Measurements from ENCODE around the gene TSPAN3.
A peak's percentile ranks its signal among the peaks of the same experiment; 100 is the strongest.

TSPAN3 gene

DNA sequence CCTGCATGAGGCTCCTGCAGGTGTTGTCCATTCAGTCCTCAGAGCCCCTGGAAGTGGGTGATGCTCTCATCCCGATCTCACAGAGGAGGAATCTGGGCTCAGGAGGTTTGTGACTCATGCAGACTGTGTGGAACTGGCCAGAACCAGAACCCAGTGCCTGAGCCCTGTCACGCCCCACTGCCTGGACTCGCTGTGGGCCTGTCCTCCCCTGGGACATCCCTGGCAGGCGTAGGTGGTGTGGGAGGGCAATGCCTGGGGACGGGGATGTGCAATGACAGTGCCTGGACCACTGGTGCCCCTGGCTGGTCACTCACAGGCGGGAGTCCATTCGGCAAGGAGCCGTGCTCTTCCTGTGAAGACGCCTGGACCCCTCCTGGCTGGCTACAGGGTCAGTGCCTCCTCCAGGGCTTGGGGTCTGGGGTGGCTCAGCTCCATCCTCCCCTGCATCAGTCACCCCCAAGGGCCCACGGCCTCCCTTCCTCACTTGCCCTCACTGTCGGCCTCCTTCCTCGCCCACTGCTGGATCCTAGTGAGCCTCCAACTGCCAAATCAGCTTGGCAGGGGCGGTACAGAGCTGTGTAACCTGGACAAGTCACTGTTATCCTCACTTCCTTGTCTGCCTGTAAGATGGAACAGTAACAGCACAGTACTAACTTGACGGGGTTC is 61.1 kb downstream of the TSPAN3 start:
- no peak for DNase-seq (ENCODE audit: low read depth in 3 of 3)

- no peak for DNase-seq (ENCODE audit: low read depth in 3 of 3)
Measured at GRCh38 chr15:77009176-77009575, 61.7 kb downstream of the TSPAN3 start.

DNA sequence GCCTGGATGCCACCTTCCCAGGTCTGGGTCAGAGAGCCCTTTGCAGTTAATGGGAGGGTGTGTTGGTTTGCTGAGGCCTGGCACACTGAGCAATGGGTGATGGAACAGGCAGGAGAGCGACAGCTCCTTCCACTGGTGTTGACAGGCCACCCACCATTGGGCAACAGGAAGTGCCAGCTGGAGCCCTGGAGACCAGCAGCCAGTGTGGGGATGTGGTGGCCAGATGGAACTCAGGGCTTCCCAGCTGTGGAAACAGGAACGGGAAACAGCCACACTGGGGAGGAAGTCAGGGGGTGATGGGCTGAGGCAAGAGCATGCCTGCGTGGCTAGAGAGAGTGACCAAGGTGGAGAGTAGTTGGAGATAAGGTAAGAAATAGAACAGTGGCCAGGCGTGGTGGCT is 66.7 kb downstream of the TSPAN3 start:
- no peak for DNase-seq (ENCODE audit: low read depth in 3 of 3)

- DNase-seq (ENCODE audit: low read depth in 3 of 3), result peak; percentile 46 to 79 (median 51)
Measured at GRCh38 chr15:77002954-77003912, 67.7 kb downstream of the TSPAN3 start.

DNA sequence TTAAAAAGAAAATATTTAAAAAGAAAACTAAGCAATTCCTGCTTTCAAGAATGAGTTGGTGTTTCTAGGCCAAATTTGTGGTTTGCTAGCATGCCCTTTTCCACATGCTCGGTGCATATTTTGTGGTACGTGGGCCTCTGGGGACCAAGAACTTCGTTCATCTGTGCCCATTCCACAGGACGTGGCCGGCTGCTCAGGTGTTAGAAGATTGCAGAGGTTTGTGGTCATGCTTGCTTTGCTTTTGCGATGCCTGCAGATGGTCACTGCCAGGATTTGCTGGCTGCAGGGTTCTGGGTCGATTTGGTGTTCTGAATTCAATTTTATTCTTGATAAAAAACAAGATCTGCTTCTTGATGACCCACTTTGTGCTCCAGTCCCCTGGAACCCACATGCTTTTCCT is 68.5 kb downstream of the TSPAN3 start:
- no peak for DNase-seq (ENCODE audit: low read depth in 3 of 3)

DNA sequence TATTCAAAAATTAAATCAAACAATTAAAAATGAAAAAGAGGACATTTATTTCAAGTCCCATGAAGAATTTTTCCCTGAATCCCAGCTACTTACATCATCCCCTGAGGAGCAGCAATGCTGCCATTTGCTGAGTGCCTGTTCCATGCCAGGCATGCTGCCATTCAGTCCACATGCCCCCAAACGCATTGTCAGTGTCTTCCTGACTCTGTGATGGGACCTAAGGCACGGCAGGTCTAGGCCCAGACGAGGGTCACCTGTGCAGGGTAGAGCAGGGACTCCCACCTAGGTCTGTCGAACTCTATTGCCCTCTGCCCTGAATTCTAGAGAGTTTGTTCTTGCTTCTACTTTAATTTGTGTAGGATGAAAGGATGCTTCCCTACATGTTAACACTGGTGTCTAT is 68.9 kb downstream of the TSPAN3 start:
- DNase-seq (ENCODE audit: low read depth in 3 of 3), result no peak

DNA sequence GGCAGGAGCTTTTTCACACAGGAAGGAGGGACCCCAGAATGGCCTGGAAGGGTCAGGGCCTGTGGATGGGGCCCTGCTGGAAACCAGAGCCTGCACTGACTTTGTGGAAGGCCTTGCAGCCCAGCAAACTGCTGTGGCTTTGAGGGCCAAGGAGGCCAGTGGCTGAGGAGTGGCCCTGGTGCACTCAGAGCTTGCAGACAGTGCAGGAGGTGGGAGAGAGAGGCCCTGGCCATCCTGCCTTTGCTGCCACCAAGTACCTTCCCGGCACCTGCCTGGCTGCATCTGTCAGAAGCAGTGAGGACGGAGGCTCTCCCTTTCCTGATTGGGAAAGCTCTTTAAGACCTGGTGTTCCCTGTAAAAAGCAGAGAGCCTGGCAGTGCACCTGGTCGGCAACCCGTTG is 69.6 kb downstream of the TSPAN3 start:
- DNase-seq (ENCODE audit: low read depth in 3 of 3), result no peak

DNA sequence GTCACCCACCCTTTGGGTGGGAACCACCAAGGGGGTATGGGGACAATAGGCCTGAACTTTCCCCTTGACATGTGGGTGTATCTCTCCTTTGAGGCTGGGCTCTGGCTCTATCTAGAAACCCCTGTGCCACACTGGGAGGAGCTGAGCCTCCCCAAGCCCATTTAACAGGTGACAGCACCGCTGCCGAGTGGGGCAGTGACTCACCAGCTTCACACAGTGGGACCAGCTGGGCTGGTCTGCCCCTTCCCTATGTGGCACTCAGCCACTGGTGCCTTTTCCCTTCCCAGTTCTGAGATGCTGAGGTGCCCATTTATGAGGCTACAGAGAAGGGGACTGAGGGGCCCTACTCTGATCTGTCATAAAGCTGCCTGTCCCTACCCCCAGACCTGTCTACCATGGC is 70.9 kb downstream of the TSPAN3 start:
- no peak for DNase-seq (ENCODE audit: low read depth in 3 of 3)

DNA sequence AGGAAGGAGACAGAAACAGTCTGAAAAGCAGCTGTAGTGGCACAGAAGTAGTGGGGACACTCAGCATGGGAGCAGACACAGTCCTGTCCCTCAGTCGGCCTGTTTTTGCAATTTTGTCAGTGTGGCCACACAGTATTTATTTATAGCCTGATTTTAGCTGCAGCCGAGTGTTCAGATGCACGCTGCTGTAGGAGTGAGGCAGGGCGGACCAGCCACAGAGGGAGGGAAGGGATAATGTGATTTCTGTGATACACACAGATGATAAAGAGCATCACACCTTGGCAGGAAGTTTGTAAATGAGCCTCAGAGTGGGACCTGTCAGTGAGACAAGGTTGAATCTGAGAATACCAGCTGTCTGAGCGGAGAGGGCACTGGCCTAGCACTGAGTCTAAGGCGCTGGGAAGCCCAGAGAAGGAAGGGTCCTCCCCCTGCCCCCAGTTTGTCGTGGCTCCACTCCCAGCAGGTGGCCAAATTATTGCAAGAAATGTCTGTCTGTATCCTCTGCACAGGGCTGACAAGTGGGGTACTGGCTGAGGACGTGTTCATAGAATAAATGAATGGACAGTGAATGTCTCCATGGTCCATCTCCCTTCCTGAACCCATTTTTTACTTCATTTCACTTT is 72.1 kb downstream of the TSPAN3 start:
- DNase-seq (ENCODE audit: low read depth in 3 of 3), result no peak

DNA sequence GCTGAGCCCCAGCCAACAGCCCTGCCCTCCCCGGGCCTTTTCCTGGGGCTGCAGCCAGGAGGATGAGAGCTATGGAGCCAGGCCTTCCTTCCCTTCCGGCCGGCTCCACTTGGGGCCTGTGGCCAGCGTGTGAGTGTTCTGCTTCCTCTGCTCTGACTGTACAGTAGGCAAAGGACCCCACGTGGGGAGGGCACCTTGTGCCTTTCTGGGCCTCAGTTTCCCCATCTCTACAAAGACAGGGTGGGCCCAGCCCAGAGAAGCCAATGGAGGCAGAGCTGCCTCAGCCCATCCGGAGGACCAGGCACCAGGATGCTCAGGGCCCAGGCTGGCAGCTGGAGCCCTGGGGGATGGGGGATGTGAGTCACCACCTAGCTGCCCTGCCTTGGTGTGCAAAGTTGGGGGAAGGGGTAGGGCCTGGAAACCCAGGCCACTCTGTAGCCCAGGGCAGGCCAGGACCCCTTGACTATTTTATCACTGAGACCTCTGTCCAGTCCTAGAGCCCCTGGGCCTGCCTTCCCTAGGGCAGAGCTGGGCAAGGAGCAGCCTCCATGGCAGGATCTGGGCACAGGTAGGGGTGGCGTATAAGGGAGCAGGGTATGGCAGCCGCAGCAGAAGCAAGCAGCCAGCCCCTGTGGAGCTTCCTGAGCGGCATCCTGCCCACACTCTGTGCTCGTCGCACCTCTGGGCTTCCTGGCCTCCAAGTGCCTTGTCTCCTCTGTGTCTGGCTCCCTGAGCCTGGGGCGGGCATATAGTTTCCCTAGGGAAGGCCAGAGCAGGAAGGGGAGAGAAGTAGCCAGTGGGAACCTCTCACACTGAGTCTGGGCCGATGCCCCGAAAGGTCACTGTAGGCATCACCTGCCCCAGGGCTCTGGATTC is 74.1 kb downstream of the TSPAN3 start:
- peak in 1 of 3 experiments; percentile 68 for DNase-seq (ENCODE audit: low read depth in 3 of 3)

DNA sequence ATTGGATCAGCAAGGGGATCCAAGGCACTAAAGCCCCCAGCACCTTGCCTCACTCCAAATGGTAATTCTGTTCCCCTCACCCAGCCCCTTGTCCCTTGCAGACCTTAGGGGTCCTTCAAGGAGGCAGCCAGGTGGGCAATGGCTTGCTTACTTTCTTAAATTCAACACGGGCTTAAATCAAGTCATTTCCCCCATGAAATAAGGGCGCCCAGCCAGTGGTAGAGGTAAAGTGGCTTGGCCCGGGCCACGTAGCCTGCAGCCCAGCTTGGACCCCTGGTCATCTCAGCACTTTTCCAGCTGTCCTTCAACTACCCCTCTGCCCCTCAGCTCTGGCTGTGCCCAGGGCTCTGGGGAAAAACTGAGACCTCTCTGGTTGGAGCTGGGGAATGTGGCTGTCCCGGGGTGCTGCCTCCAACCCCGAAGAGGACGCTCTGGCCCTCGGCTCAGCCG is 74.8 kb downstream of the TSPAN3 start:
- DNase-seq (ENCODE audit: low read depth in 3 of 3), result no peak

- peak in 1 of 3 experiments; percentile 69 for DNase-seq (ENCODE audit: low read depth in 3 of 3)
Measured at GRCh38 chr15:76994971-76995945, 75.7 kb downstream of the TSPAN3 start, which contains the start of gene PSTPIP1. PSTPIP1 (plus strand) TSS chr15:76995126; CDS start chr15:76995574, 448 bp downstream.

DNA sequence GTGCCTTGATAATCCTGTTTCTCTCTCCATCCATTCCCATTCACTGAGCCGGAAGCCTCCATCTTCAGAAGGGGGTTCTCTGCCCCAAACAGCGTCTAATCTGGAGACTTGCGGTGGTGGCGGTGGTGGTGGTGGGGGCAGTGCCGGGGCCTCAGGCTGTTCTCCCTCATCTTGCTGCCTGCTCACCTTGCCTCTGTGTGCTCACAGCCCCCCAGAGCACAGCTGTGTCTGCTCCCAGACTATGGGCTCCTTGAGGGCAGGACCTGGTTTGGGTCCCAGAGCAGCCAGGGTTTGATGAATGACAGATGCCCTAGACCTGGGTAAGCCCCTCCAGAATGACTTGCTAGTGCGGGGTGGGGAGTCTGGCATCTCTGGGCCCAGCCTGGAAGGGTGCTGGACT is 76.4 kb downstream of the TSPAN3 start:
- no peak for DNase-seq (ENCODE audit: low read depth in 3 of 3)

DNA sequence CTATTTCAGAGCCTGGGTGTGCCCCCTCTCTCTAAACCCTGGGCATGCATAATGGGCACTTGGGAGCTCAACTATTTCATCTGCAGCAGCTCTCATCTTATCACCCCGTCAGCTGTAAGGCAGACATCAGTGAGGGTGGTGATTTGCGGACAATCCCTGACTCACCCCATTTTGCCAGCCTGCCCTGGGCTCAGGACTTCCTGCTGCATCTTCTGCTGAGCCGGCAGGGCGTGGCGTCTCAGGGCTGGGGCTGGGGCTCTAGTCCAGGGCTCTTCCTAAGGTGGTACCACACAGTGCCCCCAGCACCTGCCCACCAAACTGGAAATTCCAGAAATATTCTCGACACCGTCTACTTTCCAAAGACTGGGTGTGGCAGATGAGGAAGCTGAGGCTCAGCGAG is 76.9 kb downstream of the TSPAN3 start:
- DNase-seq (ENCODE audit: low read depth in 3 of 3), result peak in 1 of 3 experiments; percentile 73

GRCh38 chr15:76993114-76993725 is 77.7 kb downstream of the TSPAN3 start:
- DNase-seq (ENCODE audit: low read depth in 3 of 3), result no peak

DNA sequence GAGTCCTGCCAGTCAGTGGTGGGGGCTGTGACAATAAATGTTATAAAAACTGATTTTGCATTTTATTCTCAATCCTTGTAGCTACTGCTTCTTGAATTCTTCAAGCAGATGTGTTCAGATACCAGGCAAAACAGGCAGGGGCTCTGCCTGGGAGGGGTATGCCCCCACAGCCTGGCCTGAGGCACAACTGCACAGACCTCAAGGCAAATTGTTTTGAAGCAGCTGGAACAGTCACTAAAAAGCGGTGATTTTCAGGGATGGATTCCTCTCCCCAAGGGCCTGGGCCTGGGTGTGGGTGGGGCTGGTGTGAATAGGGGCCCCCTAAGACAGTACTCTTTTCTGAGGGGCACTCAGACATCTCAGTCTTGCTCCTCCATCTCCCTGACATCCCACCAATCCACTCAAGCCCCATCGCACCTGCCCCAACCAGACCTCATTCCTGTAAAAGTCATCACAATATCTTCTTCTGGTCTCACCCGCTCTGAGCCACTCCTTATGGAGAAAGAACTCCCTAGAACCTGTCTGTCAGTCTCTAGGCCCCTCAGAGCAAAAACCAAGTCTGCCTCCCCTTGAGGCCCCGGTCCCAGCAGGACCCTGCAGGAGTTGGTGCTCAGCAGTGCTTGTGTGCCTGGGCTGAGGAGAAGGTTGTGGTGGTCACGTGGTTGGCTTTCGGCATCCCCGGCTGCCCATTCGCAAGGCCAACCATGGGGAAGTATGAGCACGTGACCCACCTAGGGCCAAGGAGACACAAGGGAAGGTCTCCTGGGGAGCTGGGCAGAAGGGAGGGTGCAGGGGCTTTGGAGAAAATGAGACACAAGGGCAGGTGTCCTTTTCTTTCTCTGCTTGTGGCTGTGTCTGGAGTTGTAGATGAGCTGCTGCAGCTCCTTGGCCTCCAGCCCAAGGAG is 78.9 kb downstream of the TSPAN3 start:
- no peak for DNase-seq (ENCODE audit: low read depth in 3 of 3)

Data from stimulated activated CD4-positive, alpha-beta T cell treated with anti-CD3 and anti-CD28 coated beads, TNF-alpha, amount 100 ng/mL, for 24 hours (primary cell).